ENCODE measurements around the gene ARHGAP29.

The ARHGAP29 gene

DNA sequence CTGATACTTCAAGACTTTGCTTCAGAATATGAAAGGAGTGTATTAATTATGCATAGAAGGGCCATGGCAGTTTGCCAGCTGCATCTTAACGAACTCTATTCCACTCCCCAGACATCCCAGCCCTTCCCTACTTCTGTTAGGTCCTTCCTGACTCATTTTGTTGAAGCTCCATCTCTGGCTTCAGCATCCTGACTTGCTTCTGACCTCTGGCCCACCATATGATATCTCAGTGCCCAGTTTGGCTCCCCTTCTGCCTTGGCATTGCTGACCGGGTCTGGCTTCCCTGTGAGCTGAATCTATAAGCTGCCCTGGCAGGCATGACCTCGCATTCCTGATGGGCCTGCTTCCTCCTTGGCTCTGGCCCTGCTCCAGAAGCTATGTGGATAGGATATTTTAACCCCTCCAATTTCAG is 27.6 kb upstream of the ARHGAP29 start:
- DNase-seq (ENCODE audit: low read depth in 2 of 2), result no peak

DNA sequence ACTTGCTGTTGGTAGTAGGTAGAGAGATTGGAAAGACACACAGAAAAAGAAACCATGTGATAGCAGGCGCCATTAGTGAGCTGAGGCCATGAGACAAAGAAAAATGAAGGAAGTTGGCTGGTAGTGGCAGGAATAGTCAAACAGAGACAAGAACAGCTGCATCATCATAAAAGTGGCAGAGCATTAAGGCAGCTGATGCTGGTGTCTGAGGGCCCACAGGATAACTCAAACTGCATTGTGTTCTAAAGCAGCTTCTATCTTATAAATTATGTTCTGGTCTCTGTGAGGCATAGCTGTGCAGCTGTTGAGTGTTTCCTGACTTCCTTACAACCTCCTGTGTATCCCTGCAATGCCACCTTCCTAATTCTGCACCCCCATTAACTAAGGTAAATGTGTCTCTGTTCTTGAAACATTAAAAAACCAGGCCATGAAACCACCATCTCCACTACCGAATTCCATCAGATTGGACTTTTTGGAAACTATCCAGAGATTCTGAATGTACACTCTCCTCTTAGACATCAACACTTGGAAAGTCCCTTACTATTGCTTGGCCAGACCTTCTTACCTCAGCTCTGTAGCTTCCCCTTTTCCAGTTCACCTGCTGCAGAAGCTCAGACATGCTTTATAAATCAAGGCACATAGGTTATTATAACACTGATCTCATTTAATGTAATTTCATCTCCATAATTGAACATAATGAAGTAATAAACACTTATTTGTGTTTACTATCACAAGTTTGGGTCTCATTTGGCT is 23.4 kb upstream of the ARHGAP29 start:
- no peak for DNase-seq (ENCODE audit: low read depth in 2 of 2)

DNA sequence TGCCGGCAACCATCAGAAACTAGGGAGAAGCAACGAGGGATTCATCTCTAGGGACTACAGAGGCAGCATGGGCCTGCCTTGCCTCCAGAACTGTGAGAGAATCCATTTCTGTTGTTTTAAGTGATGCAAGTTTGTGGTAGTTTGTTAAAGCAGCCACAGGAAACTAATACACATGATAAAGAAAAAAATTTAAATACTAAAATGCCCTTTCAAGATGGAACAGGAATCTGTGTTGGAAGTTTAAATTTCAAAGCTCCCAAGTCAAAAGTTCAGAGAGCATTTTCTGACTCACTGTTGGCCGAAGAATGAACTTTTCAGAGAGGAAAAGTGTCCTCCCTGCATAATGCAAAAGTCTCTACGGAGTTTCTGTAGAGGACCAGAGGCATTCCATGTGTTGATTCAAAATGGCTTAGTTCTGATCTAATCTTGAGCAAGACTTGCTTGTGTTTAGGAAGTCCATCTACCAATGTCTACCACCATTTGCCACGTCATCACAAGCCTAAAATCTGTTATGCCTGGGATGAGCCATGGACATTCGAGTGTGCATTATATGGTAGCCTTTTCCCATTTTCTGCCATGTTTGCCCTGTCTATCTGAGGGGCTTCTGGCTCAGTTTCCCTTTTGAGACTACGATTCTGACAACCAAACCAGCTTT is 22.4 kb upstream of the ARHGAP29 start:
- DNase-seq (ENCODE audit: low read depth in 2 of 2), result no peak

DNA sequence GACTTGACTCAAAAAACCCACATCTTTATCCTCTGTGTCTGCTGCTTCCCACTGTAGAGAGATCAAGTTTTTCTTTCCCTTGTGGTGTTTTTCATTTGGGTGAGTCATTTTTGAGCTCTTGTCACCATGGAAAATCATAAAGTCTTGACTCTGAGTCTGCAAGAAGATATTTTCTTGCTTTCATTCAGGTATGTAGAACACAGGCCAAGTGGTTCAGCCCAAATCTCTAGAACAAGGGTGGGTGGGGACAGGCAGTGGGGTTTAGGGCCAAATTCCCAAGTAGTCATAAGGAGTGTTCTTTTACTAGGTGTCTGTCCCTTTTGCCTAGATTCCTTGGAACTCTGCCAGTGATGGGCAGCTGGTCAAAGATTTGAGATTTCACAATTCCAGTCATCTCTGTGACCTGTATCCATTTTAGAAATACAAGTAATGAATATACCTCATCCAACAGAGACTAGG is 21.5 kb upstream of the ARHGAP29 start:
- DNase-seq (ENCODE audit: low read depth in 2 of 2), result no peak

DNA sequence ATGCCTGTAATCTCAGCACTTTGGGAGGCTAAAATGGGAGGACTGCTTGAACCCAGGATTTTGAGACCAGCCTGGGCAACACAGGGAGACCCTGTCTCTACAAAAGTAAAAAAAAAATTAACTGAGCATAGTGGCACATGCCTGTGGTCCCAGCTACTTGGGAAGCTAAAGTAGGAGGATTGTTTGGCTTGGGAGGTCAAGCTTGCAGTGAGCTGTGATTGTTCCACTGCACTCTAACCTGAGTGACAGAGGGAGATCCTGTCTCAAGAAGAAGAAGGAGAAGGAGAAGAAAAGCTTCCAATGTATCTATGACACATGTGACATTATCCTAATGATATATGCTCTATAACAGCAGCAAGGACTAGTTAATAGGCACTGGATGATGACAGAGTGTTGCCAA is 20.1 kb upstream of the ARHGAP29 start:
- no peak for DNase-seq (ENCODE audit: low read depth in 2 of 2)

DNA sequence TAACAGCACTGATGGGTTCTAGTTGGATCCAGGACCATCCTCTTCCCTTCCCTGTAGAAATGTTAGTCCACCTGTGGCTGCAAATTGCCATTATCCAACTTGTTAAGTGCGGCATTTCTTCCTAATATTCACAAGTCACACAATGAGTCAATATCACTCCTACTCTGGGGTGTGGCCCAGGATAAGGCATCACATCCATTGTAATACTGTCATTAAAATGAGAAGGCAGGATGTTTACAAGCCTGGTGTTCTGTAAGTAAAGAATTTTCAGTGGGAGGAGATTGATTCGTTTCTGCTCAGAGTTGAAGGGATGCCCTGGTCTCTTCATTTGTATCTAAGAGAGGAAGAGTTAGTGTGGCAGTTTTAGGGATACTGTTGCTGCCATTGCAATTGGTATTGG is 18.1 kb upstream of the ARHGAP29 start:
- DNase-seq (ENCODE audit: low read depth in 2 of 2), result no peak

DNA sequence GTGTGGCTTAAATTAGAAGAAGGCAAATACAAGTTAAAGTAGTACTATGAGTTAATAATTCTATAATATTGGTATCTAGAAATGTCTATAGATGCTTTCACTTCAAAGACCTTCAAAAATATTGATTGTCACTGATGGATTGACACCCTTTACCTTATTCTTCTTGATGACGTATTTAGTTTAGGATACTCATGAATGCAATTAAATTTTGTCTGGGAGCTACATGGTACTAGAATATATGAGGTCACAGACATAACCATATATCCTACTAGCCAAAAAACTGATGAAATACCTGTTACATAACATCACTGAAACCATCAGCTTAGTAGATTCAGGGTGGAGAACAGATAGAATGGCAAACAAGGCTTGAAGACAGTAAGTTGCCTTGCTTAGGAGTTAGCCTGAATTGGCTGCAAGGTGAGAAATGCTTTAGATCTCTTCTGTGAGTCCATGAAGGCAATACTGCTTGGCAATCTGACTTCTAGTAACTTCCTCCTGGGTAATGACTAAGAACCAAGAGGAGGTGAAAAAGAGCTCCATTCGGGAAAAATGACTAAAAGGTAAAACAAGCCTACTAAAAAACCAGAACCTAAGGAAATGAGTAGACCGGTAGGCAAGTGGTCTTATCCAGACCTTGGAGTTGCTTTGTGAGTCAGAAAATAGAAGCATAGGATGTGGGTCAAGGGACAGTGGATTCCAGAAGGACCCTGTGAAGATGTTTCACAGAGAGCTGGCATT is 16.9 kb upstream of the ARHGAP29 start:
- no peak for DNase-seq (ENCODE audit: low read depth in 2 of 2)

DNA sequence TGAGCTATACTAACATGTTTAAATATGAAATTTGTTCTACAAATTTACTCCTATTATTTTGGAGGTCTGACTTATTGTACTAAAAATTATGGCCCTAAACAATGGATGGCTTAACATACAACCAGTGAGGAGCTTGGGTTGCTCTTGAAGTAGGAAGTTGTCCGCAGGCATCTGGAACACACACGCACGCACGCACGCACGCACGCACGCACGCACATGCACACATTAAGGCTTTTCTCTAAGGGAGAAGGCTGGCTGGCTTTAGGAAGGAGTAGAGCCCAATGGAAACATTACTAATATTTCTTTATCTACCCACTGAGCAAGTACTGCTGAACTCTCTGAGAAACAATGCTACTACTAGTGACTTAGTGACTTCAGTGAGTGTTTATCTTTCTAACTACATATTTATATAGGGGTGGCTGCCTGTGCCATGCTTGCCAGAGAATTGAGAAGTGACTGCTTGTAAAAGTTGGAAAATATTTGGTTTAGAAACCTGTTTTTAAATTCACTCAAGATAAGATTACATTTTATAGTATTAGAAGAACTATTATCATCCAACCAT is 16.2 kb upstream of the ARHGAP29 start:
- DNase-seq (ENCODE audit: low read depth in 2 of 2), result no peak

DNA sequence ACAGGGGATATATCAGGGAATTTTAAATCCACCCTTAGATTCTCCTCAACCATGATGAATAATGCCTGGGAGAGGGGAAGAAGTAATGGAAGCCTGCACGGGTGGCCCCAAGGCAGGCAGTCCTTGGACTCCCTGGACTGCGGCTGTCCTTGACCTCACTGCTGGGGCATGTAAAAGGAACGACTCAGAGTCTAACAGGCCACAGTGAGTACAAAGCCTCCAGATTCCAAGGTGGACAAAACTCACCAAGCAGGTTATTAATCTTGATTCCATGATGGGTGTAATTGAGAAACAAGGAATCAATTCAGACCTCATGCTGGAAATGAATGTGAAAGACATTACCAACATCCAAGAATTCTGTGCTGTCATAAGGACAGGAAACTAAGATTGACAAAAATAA is 13.0 kb upstream of the ARHGAP29 start:
- DNase-seq (ENCODE audit: low read depth in 2 of 2), result no peak

DNA sequence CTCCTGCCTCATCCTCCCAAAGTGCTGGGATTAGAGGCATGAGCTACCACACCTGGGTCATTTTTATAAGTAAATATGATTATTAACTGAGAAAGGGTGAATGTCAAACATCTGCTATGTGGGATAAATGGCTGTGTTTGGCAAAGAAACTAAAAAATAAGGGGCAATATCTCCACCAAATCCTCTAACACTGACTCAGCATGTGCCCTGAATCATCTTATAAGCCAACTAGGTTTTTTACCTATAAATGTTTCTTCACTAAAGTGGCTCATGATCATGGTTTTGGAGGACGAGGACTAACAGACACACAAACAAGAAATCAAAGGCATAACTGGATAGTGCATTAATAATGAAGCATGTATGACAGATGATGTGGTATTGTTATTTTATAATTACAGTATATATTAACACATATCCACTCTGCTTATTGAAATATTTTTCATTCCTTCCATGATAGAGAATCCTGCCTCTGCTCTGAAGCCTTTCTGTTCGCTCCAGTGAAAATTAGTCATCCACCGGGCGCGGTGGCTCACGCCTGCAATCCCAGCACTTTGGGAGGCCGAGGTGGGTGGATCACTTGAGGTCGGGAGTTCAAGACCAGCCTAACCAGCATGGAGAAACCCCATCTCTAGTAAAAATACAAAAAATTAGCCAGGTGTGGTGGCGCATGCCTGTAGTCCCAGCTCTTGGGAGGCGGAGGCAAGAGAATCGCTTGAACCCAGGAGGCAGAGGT is 11.7 kb upstream of the ARHGAP29 start:
- no peak for DNase-seq (ENCODE audit: low read depth in 2 of 2)

DNA sequence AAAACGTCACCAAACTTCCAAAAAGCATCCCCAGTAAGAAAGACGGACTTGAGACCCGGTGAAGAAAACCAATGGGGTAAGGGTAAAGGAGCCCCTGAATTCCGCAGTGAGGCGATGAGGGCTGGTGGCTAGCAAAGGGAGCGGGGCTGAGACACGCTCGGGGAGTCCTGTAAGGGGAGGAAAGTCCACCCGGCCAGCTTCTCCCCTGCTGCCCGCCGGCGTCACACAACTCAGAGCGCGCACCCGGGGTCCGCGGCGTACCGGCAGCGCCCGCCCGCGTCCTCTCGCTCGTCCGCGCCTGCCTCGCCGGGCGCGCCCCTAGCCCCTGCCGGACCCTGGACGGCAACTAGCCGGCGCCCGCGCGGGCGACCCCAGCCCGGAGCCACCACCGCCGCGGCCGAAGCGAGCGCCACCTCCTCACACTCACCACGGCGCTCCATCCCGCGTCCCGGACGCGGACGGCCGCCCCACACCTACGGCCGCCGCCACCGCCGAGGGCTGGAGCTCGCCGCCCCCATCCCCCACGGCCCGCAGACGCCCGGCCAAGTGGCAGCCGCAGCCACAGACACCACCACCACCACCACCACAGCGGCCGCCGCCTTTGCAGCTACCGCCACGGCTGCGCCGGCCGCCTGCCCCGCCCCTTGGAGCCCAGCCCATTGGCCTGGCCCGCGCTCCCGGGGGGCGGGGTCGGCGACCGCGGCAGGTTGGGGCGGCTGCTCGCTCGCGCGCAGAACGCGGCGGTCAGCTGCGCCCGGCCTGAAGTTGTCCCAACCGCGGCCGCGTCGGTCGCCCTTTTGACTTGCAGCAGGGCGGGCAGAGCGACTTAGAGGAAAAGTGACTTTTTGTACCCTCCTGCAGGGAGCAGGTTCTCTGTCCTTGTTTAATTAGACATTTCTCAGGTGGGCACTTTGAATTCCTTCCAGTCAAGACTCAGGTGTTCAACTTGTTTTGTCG is 10.0 kb upstream of the ARHGAP29 start:
- DNase-seq (ENCODE audit: low read depth in 2 of 2), result no peak

DNA sequence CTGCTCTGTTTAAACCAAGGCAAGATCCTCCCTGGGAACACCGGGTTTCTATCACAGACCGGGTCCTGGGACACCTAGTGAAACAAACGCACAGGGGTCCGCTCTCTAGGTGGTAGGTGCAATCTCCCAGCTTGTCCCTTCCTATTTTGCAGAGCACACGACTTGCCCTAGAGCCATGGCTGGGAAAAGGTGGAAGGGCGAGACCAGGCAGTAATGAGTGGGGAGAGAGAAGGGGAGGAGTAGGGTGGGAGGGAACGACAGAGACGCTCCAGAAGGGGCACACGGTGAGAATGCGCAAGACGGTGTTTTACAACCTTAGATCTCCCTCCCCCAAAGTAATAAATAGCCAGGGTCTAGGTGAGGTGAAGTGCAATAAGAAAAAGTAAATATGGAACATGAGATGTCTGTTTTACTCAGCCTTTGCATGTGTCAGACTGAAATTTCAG is 9.3 kb upstream of the ARHGAP29 start:
- no peak for DNase-seq (ENCODE audit: low read depth in 2 of 2)

DNA sequence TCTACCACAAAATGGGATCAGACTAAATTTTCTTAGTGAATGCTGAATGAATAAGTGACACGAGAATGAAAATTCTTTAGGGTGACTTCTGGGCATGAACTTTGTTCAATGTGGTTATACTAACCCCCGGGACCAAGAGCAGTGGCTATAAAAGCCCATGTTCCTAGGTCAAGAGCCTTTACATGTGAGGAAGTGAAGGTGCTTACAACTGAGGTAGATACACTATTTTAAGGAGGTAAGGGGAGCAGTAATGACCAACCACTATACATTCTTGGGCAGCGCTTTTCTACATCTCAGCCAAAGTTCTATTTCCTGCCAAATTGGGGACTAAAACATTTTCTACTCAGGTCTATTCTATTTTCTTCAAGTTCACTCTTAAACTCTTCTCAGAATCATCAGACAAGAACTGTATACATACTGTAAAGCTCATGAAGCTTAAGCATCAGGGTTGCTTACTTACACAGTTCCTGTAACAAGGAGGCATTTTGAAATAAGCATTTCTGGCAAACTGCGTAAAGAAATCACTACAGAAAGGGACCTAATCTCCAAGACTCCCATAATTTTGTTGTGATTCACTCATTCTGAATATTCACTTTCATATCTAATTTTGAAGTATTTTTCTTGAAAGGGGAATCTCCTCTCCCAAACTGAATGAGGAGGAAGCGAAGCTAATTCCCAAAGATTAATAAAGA is 8.5 kb upstream of the ARHGAP29 start:
- DNase-seq (ENCODE audit: low read depth in 2 of 2), result no peak

DNA sequence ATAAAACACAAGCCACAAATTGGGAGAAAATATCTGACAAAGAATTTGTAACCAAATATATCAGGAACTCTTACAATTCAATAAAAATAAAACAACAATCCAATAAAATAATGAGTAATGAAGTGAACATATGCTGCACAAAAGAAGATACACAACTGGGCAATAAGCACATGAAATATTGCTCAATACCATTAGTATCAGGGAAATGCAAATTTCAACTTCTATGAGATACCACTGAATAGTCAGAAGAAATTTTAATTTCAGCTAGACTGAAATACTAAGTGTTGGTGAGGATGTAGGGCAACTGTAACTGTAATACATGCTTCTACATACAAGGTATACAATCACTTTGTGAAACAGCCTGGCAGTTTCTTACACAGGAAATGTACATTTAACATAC is 7.4 kb upstream of the ARHGAP29 start:
- no peak for DNase-seq (ENCODE audit: low read depth in 2 of 2)

DNA sequence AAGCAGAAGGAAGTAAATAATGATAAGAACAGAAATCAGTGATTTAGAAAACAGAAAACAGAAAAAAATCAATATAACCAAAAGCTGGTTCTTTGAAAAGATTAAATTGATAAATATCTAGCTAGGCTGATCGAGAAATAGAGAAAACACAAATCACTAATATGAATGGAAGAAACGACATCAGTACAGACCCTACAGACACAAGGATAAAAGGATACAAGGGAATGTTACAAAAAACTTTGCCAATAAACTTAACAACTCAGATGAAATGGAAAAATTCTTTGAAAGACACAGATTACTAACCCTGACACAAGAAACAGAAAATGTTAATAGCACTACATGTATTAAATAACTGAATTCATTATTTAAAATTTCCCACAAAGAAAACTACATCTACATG is 6.3 kb upstream of the ARHGAP29 start:
- DNase-seq (ENCODE audit: low read depth in 2 of 2), result no peak

DNA sequence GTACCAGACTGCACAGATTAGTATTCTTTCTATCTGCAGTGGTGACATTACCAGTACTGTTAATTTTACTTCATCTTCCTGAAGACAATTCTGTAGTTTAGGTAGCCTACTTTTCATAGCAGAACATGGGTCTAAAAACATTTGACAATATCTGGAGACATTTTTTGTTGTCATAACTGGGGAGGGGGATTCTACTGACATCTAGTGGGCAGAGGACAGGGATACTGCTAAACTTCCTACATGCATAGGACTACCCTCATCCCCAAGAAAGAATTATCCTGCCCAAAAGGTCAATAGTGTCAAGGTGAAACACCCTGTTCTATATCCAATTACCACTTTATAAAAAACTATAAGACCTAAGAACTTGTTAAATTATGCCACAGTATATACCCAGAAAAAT is 3.4 kb upstream of the ARHGAP29 start:
- no peak for DNase-seq (ENCODE audit: low read depth in 2 of 2)

DNA sequence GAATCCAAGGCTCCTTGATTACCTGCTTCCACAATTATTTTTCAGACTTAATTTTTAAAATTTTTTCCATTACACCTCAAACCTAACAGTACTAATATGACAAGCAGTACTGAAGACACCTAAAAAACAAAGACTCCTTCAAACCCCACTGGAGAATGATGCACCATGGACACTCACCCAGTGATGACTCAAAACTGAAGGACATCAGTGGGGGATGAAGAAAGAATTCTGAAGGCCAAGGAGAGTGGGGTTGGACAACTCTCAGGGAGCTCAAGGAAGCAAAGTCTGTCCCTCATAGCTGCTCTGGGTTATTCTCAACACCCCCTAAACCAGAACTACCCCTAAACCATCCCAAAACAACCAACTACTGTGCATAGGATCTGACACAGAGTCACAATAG is 2.4 kb upstream of the ARHGAP29 start:
- no peak for DNase-seq (ENCODE audit: low read depth in 2 of 2)

DNA sequence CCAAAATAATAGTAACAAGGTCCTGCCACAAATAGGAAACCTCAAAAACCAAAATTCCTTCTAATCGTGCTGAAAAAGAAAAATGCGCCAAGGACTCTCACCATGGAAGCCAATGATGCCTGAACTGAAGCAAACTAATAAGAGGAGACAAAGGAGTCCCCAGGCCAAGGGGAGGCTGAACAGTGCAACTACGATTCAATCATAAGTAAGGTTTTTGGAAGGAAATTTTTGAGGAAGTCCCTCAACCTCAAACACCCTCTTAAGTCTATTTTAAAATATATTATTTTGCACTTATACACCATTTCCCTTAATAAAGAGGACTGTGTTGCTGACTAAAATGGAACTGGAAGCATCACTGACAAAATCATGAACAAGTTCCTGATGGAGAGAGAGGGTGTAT is 1.7 kb upstream of the ARHGAP29 start:
- no peak for DNase-seq (ENCODE audit: low read depth in 2 of 2)

DNA sequence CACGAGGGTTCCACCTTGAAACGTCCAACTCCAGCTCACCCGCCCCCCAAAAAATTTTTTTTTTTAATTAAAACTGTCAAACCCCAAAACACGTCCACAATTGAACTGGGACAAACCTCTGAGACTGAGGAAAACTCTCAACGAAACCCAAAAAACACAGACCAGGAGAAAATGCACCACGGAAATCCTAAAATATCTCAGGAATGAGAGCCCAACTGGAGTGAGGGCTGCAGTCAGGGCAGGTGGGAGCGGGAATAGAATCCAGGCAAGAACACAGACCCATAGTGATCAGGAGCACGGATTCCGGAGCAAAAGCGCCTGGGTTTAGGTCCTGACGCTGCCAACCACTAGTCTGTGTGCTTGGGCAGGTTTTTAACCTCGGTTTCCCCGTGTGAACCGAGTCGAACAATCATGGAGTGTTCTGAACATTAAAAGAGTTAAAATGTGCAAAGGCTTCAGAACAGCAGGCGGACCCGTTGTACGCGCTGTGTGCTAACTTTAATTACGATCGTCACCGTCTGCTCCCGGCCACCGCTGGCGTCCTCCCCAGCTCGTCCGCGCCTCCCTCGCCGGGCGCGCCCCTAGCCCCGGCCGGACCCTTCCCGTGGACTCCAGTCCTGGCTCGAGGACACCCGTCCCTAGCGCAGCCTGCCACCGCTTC is 624 bp downstream of the ARHGAP29 start:
- DNase-seq (ENCODE audit: low read depth in 2 of 2), result no peak
